Endothelial cell of umbilical vein (primary cell): ENCODE data around the gene RET. TPM values are rescaled to one million over a fixed set of nuclear protein-coding genes. Genes with fewer than 3 reads are reported as not detected.

Experiments used
- BruUV-seq: library from RNA; stranded (reverse); fragments of 400-500 nt; replicated peaks from 2 replicates; lab custom pipeline; 2021; lab: Mats Ljungman, UMichigan
- CTCF ChIA-PET: fragments of 300-600, 350-600 bp; sonication (Branson Sonifier 250); formaldehyde crosslinking; loops from one replicate; lab custom pipeline; 2021; ENCODE audit warnings: antibody characterized with exemption, inconsistent platforms; lab: Charles Lee
- POLR2A ChIA-PET: fragments of 300-600, 350-600 bp; sonication (Branson Sonifier 250); formaldehyde crosslinking; loops from one replicate; lab custom pipeline; 2021; ENCODE audit warnings: antibody characterized with exemption, inconsistent platforms; lab: Charles Lee
- DNase-seq: peaks from one replicate; pipeline ENCODE4 v3.0.0-alpha.2; 2011; ENCODE audit warnings: low read depth, low spot score
- FAIRE-seq: peaks from 2 replicates; lab custom pipeline; 2011; peaks lifted over from hg19 to GRCh38; lab: Jason Lieb, UNC
- H2AFZ ChIP-seq: 2 replicates; pipeline ENCODE4 v1.6.0; 2012; ENCODE audit warnings: low read depth, low read length, control low read depth, inconsistent platforms
- H3K27ac ChIP-seq: 2 replicates; pipeline ENCODE4 v1.5.1; 2011; ENCODE audit warnings: low read depth, mild to moderate bottlenecking, control low read depth, low read length, moderate library complexity; ENCODE audit not compliant: insufficient read depth
- H3K27me3 ChIP-seq, 2 experiments: 2 replicates each; pipeline versions ENCODE4 v1.6.0 to v1.6.1; 2011; ENCODE audit warnings: low read length in 2 of 2, mixed read lengths in 1 of 2; ENCODE audit not compliant: control insufficient read depth in 2 of 2, insufficient read depth in 2 of 2
- H3K36me3 ChIP-seq, 2 experiments: 2 replicates in 1 of 2; 3 replicates in 1 of 2; pipeline ENCODE4 v1.5.1; 2011; ENCODE audit warnings: low read length in 2 of 2, mild to moderate bottlenecking in 1 of 2, moderate library complexity in 1 of 2; ENCODE audit not compliant: control insufficient read depth in 2 of 2, insufficient read depth in 2 of 2; ENCODE audit errors: extremely low read depth in 1 of 2
- H3K4me1 ChIP-seq: 3 replicates; pipeline ENCODE4 v1.5.1; 2011; ENCODE audit warnings: mild to moderate bottlenecking, low read length; ENCODE audit not compliant: control insufficient read depth, insufficient read depth; ENCODE audit errors: extremely low read depth
- H3K4me2 ChIP-seq: 2 replicates; pipeline ENCODE4 v1.6.1; 2011; ENCODE audit warnings: low read length, control low read depth, mixed read lengths; ENCODE audit not compliant: insufficient read depth
- H3K4me3 ChIP-seq, 3 experiments: fragments of 200-600 bp in 1 of 3; sonication (generic), shearing (Covaris generic) in 1 of 3; replicated peaks in 1 of 3; 2 replicates each; pipeline ENCODE4 v1.5.1; 2011 to 2016; ENCODE audit warnings: control low read depth in 3 of 3, low read length in 3 of 3, mild to moderate bottlenecking in 2 of 3, inconsistent platforms in 1 of 3, low read depth in 1 of 3, moderate library complexity in 1 of 3; ENCODE audit not compliant: insufficient read depth in 1 of 3
- H3K79me2 ChIP-seq: 2 replicates; pipeline ENCODE4 v1.6.0; 2012; ENCODE audit warnings: low read length, inconsistent platforms; ENCODE audit not compliant: control insufficient read depth, insufficient read depth
- H3K9ac ChIP-seq: replicated peaks from 2 replicates; pipeline ENCODE3; 2011; ENCODE audit warnings: low read length, control low read depth; ENCODE audit not compliant: insufficient read depth; ENCODE audit errors: extremely low read depth
- H3K9me1 ChIP-seq: replicated peaks from 3 replicates; pipeline ENCODE4 v1.6.0; 2011; ENCODE audit warnings: mild to moderate bottlenecking, low read length; ENCODE audit not compliant: control insufficient read depth, insufficient read depth; ENCODE audit errors: extremely low read depth
- H3K9me3 ChIP-seq: replicated peaks from 2 replicates; pipeline ENCODE4 v1.5.1; 2012; ENCODE audit warnings: low read length, inconsistent platforms; ENCODE audit not compliant: control insufficient read depth, insufficient read depth
- H4K20me1 ChIP-seq: replicated peaks from 2 replicates; pipeline ENCODE3; 2011; ENCODE audit warnings: mild to moderate bottlenecking, low read length; ENCODE audit not compliant: control insufficient read depth, insufficient read depth; ENCODE audit errors: extremely low read depth
- CTCF ChIP-seq, 2 donors: IDR thresholded peaks; 1 replicate in 1 of 2; 2 replicates in 1 of 2; pipeline ENCODE4 v1.5.1; 2011; ENCODE audit warnings: low read length in 2 of 2, mild to moderate bottlenecking in 2 of 2, moderate library complexity in 2 of 2, control low read depth in 1 of 2, inconsistent platforms in 1 of 2, low read depth in 1 of 2; ENCODE audit not compliant: insufficient read depth in 1 of 2; ENCODE audit errors: extremely low read depth in 1 of 2
- EZH2 ChIP-seq: IDR thresholded peaks from 2 replicates; pipeline ENCODE4 v1.6.1; 2012; ENCODE audit warnings: borderline replicate concordance, low read depth, mild to moderate bottlenecking, moderate library complexity, low read length, inconsistent platforms; ENCODE audit not compliant: severe bottlenecking
- FOS ChIP-seq: IDR thresholded peaks from 2 replicates; pipeline ENCODE4 v1.6.1; 2011; ENCODE audit warnings: mild to moderate bottlenecking, low read length, moderate library complexity, borderline replicate concordance; ENCODE audit not compliant: insufficient read depth
- GATA2 ChIP-seq: IDR thresholded peaks from 2 replicates; pipeline ENCODE4 v1.7.0; 2011; ENCODE audit warnings: low read depth, mild to moderate bottlenecking, moderate library complexity, mixed read lengths, low read length; ENCODE audit not compliant: insufficient read length, insufficient read depth
- JUN ChIP-seq: IDR thresholded peaks from 2 replicates; pipeline ENCODE4 v1.6.1; 2011; ENCODE audit warnings: borderline replicate concordance, low read depth; ENCODE audit not compliant: insufficient read length, insufficient read depth
- MAX ChIP-seq: IDR thresholded peaks from 2 replicates; pipeline ENCODE4 v1.6.1; 2011; ENCODE audit not compliant: insufficient read depth, insufficient read length
- MYC ChIP-seq: IDR thresholded peaks from one replicate; pipeline ENCODE4 v1.6.1; 2011; ENCODE audit warnings: mild to moderate bottlenecking, low read depth, low read length
- POLR2A ChIP-seq: IDR thresholded peaks from 2 replicates; pipeline ENCODE4 v1.6.1; 2012; ENCODE audit warnings: low read depth, mild to moderate bottlenecking, control low read depth, low read length
- POLR2AphosphoS5 ChIP-seq: IDR thresholded peaks from 2 replicates; pipeline ENCODE4 v1.6.1; 2012; ENCODE audit warnings: low read depth, mild to moderate bottlenecking, control low read depth, low read length, moderate library complexity; ENCODE audit not compliant: insufficient read depth
- dilution Hi-C: fragments of 300-500 bp; cut with MboI; formaldehyde crosslinking; loops from one replicate; pipeline ENCODE4 v1.15.0; 2019; ENCODE audit warnings: low sequenced_read_pairs; ENCODE audit not compliant: extremely low pct_ligation_motif_present
- intact Hi-C: fragments of 100-400 bp; cut with micrococcal nuclease; formaldehyde crosslinking; loops from one replicate; pipeline ENCODE4 v1.10.0; 2022
- polyA plus RNA-seq, 4 experiments: library from polyadenylated mRNA; depleted of rRNA in 3 of 4; stranded (reverse) in 3 of 4; unstranded in 1 of 4; fragments of >200 nt; gene quantifications; 2 replicates each; pipeline versions ENCODE4 v1.2.1 to v1.2.3, GENCODE V29; 2011 to 2012; ENCODE audit warnings: missing spikeins in 1 of 4
- total RNA-seq: library from RNA; stranded (reverse); gene quantifications from 2 replicates; pipeline ENCODE4 v1.2.3, GENCODE V29; 2021

The RET gene
- total and polyA plus RNA-seq, 2 donors (not counting 3 experiments of a cell fraction or from before 2014, with no cell fraction given) = 0.04 to 0.22 TPM

DNA sequence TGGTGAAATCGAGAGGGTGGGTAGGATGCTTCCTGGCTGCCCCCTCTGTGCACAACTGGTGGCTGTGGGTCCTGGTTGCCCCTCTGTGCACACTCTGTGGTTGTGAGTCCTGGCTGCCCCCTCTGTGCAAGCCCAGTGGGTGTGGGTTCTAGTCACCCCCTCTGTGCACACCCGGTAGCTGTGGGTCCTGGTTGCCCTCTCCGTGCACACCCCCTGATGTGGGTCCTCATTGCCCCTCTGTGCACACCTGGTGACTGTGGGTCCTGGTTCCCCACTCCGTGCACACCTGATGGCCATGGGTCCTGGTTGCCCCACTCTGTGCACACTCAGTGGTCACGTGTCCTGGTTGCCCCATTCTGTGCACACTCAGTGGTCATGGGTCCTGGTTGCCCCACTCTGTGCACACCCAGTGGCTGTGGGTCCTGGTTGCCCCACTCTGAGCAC is 20.3 kb upstream of the RET start:
- CTCF ChIA-PET = no interaction called here
- FAIRE-seq = no peak
- Histone ChIP-seq H3K9ac (no peak overlapping the region), H3K4me2 (no peak overlapping the region), H4K20me1 (no peaks in the 10 kb centered on the region), H3K4me3 (no peak overlapping the region), H3K36me3 (no peaks in the 10 kb centered on the region), H3K27me3 (no peaks in the 10 kb centered on the region), H3K9me3 (no peaks in the 10 kb centered on the region), H3K4me1 (no peaks in the 10 kb centered on the region), H3K79me2 (no peaks in the 10 kb centered on the region), H3K9me1 (no peaks in the 10 kb centered on the region), H3K27ac (no peak overlapping the region), H2AFZ (no peak overlapping the region)
- intact Hi-C loops = no loop called here
- no peak for TF ChIP-seq GATA2
- no peak for TF ChIP-seq JUN
- TF ChIP-seq CTCF (IDR thresholded peaks at IDR 0.05; ENCODE audit: extremely low read depth in 1 of 2, insufficient read depth in 1 of 2, low read depth in 1 of 2, low read length in 2 of 2) = no peak
- TF ChIP-seq MAX = no peak
- no peak for TF ChIP-seq MYC
- no peak for TF ChIP-seq FOS
- TF ChIP-seq POLR2A = no peak
- TF ChIP-seq EZH2 = no peak
- TF ChIP-seq POLR2AphosphoS5 = no peak
- dilution Hi-C loops = no loop called here
- POLR2A ChIA-PET = no interaction called here
- no TSS peak for BruUV-seq
- no peak for DNase-seq
